ENCODE data around the gene TTC28.
"Not testable (repeated sequence)": the region's sequence is repeated elsewhere in the genome, so short reads cannot be mapped to it uniquely, and the experiment has no call there.

GRCh38 chr22:28169314-28169713 is 510.3 kb downstream of the TTC28 start:
- not testable (repeated sequence) for TF ChIP-seq YY1 (IDR thresholded peaks at IDR 0.05; ENCODE audit: insufficient read depth, insufficient read length); ZNF274 (IDR thresholded peaks at IDR 0.05; ENCODE audit: low read depth, low read length)
